Measurements from ENCODE around the gene MFAP4.

The MFAP4 gene

DNA sequence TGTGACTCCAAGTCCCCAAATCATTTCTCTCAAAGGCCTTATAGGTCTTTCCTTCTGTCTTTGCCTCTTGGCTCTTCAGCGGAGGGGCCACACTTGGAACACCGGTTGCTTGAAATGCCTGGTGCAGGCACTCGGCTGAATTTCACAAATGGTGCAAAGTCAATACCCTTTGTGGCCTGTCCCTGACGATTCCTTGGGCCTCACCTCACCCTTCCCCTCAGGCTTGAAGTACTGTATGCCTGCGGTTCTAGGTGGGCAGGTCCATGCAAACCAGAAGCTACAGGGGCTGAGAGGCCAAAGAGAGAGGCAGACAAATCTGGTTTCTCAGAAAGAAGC lies 20.4 kb downstream of the MFAP4 start:
- Histone ChIP-seq H3K4me3 (ENCODE audit: low read length) (no peak overlapping the region), H3K9me3 (replicated peaks; ENCODE audit: insufficient read depth, low read length) (no peaks in the 10 kb centered on the region), H3K27me3 (replicated peaks; ENCODE audit: insufficient read depth, low read length) (no peaks in the 10 kb centered on the region; the same call in 1 of the 2 replicates), H3K27ac (ENCODE audit: low read length) (no peak overlapping the region), H3F3A (ENCODE audit: insufficient read depth, low read length) (no peaks in the 10 kb centered on the region), H2AFZ (ENCODE audit: low read length) (no peak overlapping the region), H4K20me1 (ENCODE audit: insufficient read depth, low read length) (no peaks in the 10 kb centered on the region), H3K9me2 (replicated peaks; ENCODE audit: insufficient read depth, low read length) (no peaks in the 10 kb centered on the region), H3K4me2 (ENCODE audit: low read depth, low read length) (no peak overlapping the region), H3K79me2 (ENCODE audit: low read length) (no peaks in the 10 kb centered on the region), H3K4me1 (ENCODE audit: low read length) (peaks cover 15% of the 10 kb centered on the region), H3K36me3 (replicated peaks; ENCODE audit: insufficient read depth, low read length) (no peaks in the 10 kb centered on the region), H3K9ac (ENCODE audit: low read length) (no peak overlapping the region)
- DNase-seq = no peak
- TF ChIP-seq, protein P1, sequence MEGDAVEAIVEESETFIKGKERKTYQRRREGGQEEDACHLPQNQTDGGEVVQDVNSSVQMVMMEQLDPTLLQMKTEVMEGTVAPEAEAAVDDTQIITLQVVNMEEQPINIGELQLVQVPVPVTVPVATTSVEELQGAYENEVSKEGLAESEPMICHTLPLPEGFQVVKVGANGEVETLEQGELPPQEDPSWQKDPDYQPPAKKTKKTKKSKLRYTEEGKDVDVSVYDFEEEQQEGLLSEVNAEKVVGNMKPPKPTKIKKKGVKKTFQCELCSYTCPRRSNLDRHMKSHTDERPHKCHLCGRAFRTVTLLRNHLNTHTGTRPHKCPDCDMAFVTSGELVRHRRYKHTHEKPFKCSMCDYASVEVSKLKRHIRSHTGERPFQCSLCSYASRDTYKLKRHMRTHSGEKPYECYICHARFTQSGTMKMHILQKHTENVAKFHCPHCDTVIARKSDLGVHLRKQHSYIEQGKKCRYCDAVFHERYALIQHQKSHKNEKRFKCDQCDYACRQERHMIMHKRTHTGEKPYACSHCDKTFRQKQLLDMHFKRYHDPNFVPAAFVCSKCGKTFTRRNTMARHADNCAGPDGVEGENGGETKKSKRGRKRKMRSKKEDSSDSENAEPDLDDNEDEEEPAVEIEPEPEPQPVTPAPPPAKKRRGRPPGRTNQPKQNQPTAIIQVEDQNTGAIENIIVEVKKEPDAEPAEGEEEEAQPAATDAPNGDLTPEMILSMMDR (IDR thresholded peaks at IDR 0.05; ENCODE audit: low read length) = no peak
- no peak for TF ChIP-seq EZH2phosphoT487 (IDR thresholded peaks at IDR 0.05; ENCODE audit: low read length)
- TF ChIP-seq EZH2 (optimal IDR thresholded peaks at IDR 0.05; ENCODE audit: low read depth, low read length) = no peak

DNA sequence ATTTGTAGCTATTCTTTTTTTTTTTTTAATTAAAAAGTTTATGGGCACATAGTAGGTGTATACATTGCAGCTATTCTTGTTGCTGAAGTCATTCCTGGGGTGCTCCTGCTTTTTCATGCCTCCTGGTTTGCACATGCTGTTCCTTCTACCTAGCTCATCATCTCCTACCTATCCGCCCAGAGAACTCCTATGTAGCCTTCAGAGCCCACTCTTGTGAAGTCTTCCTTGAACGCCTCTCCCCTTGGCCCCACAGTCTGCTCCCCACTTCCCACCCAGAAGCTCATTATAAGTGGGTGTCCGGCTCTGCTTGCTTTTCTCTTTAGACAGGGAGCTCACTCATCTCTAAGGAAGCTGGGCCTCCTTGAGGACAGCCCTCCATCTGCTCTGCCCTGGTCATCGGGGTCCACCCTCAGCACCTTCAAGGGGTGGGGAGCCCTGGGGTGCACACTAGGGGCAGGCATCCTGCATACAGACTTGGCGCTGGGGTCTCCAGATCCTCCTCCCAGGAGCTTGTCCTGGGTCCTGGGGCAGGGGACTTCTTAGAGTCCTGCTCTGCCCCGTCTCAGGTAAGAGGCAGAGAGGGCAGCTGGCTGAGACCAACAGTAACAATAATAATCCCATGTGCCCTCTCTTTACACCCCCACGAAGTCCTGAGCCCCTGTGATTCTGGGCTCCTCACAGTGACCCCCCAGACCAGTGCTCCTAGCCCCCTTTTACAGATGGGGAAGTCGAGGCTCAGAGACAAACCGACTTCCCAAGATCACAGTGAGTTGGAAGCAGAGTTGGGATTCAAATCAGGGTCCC lies 21.0 kb downstream of the MFAP4 start:
- no peaks in the 10 kb centered on the region for H3K36me3 ChIP-seq (replicated peaks; ENCODE audit: insufficient read depth, low read length)
- no peak overlapping the region for H3K9ac ChIP-seq (ENCODE audit: low read length)
- H2AFZ ChIP-seq (ENCODE audit: low read length) = no peak overlapping the region
- no peaks in the 10 kb centered on the region for H3F3A ChIP-seq (ENCODE audit: insufficient read depth, low read length)
- H3K9me3 ChIP-seq (replicated peaks; ENCODE audit: insufficient read depth, low read length) = no peaks in the 10 kb centered on the region
- H3K4me3 ChIP-seq (ENCODE audit: low read length) = no peak overlapping the region
- no peaks in the 10 kb centered on the region for H3K9me2 ChIP-seq (replicated peaks; ENCODE audit: insufficient read depth, low read length)
- DNase-seq = no peak
- no peaks in the 10 kb centered on the region for H4K20me1 ChIP-seq (ENCODE audit: insufficient read depth, low read length)
- TF ChIP-seq, protein P1 (IDR thresholded peaks at IDR 0.05; ENCODE audit: low read length) = no peak
- H3K4me1 ChIP-seq (ENCODE audit: low read length) = peaks cover 15% of the 10 kb centered on the region
- H3K27ac ChIP-seq (ENCODE audit: low read length) = no peak overlapping the region
- H3K27me3 ChIP-seq (replicated peaks; ENCODE audit: insufficient read depth, low read length) = no peaks in the 10 kb centered on the region; the same call in 1 of the 2 replicates
- no peaks in the 10 kb centered on the region for H3K79me2 ChIP-seq (ENCODE audit: low read length)
- H3K4me2 ChIP-seq (ENCODE audit: low read depth, low read length) = no peak overlapping the region

DNA sequence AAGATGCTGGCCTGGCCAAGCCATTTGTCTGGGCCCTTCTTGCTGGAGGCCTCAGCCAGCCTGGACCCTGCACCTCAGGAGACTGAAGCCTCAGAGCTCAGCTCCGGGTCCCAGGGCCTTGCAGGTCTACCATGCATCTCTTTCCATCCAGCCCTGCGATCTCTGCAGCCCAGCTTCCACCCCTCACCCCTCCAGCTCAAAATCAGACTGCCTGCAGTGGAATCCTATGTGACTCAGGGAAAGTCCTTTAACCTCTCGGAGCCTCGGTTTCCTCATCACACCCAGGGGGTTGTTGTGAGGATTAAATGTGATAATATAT lies 21.5 kb downstream of the MFAP4 start:
- H3K4me3 ChIP-seq (ENCODE audit: low read length) = no peak overlapping the region
- no peak overlapping the region for H3K4me2 ChIP-seq (ENCODE audit: low read depth, low read length)
- H3K9me3 ChIP-seq (replicated peaks; ENCODE audit: insufficient read depth, low read length) = no peaks in the 10 kb centered on the region
- no peak overlapping the region for H3K27ac ChIP-seq (ENCODE audit: low read length)
- H3K9ac ChIP-seq (ENCODE audit: low read length) = no peak overlapping the region
- H3K36me3 ChIP-seq (replicated peaks; ENCODE audit: insufficient read depth, low read length) = no peaks in the 10 kb centered on the region
- TF ChIP-seq, protein P1 (IDR thresholded peaks at IDR 0.05; ENCODE audit: low read length) = no peak
- no peak for TF ChIP-seq EZH2phosphoT487 (IDR thresholded peaks at IDR 0.05; ENCODE audit: low read length)
- no peak for TF ChIP-seq EZH2 (optimal IDR thresholded peaks at IDR 0.05; ENCODE audit: low read depth, low read length)
- H2AFZ ChIP-seq (ENCODE audit: low read length) = no peak overlapping the region
- DNase-seq = no peak
- H3K27me3 ChIP-seq (replicated peaks; ENCODE audit: insufficient read depth, low read length) = no peaks in the 10 kb centered on the region; the same call in 1 of the 2 replicates
- no peaks in the 10 kb centered on the region for H3F3A ChIP-seq (ENCODE audit: insufficient read depth, low read length)
- no peaks in the 10 kb centered on the region for H3K9me2 ChIP-seq (replicated peaks; ENCODE audit: insufficient read depth, low read length)
- H3K79me2 ChIP-seq (ENCODE audit: low read length) = no peaks in the 10 kb centered on the region
- peaks cover 9% of the 10 kb centered on the region for H3K4me1 ChIP-seq (ENCODE audit: low read length)
- no peaks in the 10 kb centered on the region for H4K20me1 ChIP-seq (ENCODE audit: insufficient read depth, low read length)
